ENCODE results near the gene LRRC75A.

Gene LRRC75A

DNA sequence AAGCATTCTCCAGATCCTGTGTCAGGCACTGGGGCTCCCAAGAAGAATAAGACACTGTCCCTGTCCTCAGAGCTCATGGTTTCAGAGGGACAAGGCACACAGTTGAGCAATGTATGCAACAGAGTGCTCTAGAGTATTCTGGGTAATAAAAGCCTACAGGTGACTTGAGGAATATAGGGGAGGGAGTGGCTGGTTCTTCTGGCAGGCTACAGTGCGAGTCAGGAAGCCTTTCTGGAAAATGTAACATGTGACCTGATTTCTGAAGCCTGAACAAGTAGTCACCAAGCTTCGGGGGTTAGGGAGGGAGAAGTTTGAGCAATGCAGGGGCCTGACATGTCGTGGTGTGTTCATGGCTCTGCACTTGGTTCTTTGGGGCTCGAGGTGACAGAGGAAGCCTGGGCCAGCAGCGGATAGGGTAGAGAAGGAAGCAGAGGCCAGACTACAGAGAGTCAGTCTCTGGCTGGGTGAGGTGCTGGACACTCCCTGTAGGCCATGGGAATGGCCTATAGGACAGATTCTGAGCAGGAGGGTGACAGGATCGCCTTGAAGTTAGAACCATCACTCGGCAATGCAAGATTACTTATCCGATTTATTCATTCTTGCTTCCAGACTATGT, 16.0 kb upstream of the LRRC75A start:
- DNase-seq (ENCODE audit: insufficient read length, low spot score) (no peak), FAIRE-seq (no peak)
- no peak for TF ChIP-seq POLR2A (IDR thresholded peaks at IDR 0.05; ENCODE audit: low read depth, low read length)

DNA sequence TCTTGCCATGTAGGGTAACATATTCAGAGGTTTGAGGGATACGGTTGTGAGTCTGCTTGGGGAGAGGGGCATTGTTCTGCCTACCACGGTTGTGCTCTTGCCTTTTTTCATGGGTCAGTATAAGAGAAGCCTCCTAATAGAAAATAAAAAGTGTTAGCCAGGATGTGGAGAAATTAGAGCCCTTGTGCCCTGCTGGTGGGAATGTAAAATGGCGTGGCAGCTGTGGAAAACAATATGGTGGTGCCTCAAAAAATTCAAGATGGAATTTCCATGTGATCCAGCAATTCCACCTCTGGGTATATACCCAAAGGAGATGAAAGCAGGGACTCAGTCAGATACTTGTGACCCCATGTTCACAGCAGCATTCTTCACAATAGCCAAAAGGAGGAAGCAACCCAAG, 14.2 kb upstream of the LRRC75A start:
- DNase-seq (ENCODE audit: insufficient read length, low spot score) (no peak), FAIRE-seq (no peak)
- no peak for TF ChIP-seq POLR2A (IDR thresholded peaks at IDR 0.05; ENCODE audit: low read depth, low read length)

DNA sequence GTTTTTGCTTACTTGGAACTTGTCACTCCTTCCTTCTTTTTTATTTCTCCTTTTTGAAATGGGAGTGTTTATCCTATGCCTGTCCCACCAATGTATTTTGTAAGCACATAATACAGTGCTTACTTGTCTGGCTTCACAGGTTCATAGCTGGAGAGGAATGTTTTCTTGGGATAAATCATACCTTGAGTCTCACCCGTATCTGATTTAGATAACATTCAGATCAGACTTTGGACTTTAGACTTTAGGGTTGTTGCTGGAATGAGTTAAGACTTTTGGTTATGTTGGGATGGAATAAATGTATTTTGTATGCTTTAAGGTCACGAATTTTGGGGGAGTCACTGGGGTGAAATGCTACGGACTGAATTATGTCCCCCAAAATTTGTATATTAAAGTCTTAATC, 13.0 kb upstream of the LRRC75A start:
- FAIRE-seq (no peak), DNase-seq (ENCODE audit: insufficient read length, low spot score) (no peak)
- TF ChIP-seq POLR2A (IDR thresholded peaks at IDR 0.05; ENCODE audit: low read depth, low read length) = no peak

DNA sequence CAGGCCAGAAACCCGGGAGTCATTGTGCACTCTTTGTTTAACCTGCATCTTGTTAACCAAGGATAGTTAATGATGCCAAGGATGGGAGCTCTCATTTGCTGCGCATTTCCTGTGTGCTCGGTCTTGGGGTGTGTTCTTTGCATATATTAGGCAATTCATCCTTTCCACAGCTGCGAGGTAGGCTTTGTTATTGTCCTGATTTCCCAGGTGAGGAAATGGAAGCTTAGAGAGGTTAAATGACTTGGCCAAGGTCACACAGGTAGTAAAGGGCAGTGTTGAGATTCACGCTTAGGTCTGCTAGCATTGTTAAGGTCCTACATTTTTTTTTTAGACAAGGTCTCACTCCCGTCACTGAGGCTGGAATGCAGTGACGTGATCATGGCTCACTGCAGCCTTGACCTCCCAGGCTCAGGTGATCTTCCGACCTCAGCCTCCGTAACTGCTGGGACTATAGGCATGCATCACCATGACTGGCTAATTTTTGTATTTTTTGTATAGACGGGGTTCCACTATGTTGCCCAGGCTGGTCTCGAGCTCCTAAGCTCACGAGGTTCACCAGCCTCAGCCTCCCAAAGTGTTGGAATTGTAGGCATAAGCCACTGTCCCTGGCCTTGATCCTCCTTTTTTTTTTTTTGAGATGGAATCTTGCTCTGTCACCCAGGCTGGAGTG, 5.0 kb upstream of the LRRC75A start:
- no peak for TF ChIP-seq POLR2A (IDR thresholded peaks at IDR 0.05; ENCODE audit: low read depth, low read length)
- FAIRE-seq = no peak
- DNase-seq (ENCODE audit: insufficient read length, low spot score) = no peak

DNA sequence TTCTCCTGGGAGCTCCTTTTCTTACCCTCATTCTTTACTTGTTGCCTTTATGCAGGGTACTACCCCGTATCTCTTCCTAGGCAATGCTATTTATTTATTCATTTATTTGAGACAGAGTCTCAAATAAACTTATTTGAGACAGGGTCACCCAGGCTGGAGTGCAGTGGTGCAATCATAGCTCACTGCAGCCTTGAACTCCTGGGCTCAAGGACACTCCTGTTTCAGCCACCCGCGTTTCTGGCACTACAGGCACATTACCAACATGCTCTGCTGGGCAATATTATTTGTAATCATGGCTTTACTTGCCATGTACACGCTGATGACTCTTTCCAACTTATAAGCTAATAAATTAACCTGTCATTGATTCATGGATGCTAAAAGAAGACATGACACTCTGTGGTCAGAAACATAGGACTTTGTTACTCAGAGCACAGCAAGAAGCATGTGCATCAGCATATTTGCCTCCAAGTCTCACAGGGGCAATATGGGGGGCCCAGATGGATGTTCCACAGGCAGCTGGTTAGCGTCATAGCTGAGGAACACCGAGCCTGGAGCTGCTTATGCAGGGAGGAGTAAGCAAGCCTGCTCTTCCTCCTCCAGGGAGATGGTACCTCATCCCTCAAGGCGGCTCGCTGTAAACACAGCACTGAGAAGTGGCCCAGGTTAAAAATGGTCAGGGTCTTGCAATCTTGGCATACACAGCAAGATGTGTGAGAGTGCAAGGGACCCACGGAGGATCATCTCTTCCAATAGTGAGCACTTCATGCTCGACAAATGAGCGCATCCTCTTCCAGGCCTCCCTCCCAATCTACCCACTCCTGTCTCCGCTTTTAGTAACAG, 4.2 kb upstream of the LRRC75A start:
- FAIRE-seq = no peak
- DNase-seq (ENCODE audit: insufficient read length, low spot score) = no peak
- TF ChIP-seq POLR2A (IDR thresholded peaks at IDR 0.05; ENCODE audit: low read depth, low read length) = no peak

DNA sequence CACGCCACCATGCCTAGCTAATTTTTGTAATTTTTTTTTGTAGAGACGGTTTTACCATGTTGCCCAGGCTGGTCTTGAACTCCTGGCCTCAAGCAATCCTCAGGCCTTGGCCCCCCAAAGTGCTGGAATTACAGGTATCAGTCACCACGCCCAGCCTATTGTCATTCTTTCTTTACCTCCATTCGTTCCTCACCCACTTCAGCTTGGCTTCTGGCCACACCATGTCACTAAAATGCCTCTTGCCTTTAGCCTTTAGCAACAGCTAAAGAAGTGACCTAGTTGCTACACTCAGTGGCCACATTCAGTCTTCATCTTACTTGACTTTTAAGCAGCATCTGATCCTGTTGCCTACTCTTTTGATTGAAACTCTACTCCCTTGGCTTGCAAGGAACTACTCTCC, 3.6 kb upstream of the LRRC75A start:
- no peak for FAIRE-seq
- no peak for TF ChIP-seq POLR2A (IDR thresholded peaks at IDR 0.05; ENCODE audit: low read depth, low read length)
- DNase-seq (ENCODE audit: insufficient read length, low spot score) = no peak

DNA sequence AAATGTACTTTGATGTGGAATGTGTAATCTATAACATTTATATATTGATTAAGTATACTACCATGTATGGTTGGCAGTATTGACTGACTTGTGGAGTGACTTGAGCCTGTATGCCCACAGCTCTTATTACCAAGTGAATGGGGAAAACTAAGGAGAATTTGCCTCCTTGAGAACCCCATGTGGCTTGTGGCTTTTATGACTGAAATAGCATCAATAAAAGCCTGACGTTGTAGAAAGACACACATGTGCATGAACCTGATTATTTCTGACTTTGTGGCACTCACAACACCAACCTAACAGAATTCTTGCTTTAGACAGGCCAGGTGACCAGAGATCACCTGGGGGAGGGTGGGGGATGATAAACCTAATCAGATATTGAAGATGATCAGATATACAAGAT, 2.1 kb upstream of the LRRC75A start:
- no peak for TF ChIP-seq POLR2A (IDR thresholded peaks at IDR 0.05; ENCODE audit: low read depth, low read length)
- no peak for DNase-seq (ENCODE audit: insufficient read length, low spot score)
- no peak for FAIRE-seq

DNA sequence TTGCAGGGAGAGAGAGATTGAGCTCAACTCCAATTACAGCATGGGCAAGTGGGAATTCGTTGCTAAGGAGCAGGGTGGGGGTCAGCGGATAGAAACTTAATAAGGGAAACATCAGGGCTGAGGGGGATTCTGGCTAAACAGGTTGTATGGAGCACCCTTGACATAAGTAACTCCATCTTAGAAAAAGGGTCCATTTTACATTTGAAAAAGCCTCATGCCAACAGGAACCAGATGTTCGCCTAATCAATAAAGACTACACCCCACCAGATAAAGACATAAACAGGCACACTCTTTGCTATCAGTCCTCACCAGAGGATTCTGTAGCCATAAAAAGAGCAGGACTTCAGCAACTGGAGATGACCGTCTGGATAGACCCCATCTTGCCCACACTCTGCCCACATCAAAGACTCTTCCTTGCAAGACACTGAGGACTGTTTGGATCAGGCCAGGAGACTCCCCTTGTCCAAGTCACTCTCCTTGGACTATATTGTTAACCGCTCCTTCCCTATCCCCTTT, 1.6 kb upstream of the LRRC75A start:
- no peak for TF ChIP-seq POLR2A (IDR thresholded peaks at IDR 0.05; ENCODE audit: low read depth, low read length)
- FAIRE-seq = no peak
- no peak for DNase-seq (ENCODE audit: insufficient read length, low spot score)

DNA sequence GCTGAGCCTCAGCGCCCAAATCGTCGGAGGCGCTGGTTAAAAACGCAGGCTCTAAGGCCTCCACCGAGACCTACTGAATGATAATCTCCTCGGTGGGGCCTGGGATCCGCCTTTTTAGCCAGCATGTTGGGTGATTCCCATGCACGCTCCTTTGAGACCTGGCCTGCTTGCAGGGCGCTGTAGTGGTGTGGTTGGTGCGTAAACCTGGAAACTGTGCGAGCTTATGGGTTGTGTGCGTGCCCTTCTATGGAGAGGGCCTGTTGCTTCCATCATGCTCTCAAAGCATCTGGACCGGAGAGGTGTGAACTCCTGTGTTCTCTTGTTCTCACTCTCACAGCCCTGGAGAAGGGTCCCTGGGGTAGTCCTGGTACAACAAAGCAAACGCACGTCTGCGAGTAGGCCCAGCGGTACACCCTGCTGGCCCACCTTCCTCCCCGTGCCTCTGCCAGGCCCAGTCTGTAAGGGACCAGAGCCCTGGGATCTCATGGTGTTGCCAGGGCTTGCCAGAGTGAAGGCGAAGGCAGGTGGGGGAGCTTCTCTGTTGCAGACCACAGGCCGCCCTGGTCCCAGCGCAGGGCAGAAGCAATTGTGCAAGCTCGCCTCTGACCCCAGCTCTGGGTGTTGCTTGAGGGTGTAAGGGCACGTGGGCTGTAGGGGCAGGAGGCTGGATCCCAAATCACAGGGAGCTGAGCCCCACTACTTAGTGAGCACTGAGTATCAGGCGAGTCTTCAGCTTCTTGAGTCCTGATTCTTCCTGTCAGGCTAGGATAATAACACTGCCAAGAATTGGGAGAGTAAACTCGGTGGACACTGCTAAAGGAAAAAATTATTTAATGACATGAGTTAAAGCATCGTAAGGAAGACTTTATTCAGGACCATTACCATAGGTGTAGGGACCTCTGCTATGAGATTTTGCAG, 879 bp upstream of the LRRC75A start:
- DNase-seq (ENCODE audit: insufficient read length, low spot score) (no peak), FAIRE-seq (no peak)
- no peak for TF ChIP-seq POLR2A (IDR thresholded peaks at IDR 0.05; ENCODE audit: low read depth, low read length)

DNA sequence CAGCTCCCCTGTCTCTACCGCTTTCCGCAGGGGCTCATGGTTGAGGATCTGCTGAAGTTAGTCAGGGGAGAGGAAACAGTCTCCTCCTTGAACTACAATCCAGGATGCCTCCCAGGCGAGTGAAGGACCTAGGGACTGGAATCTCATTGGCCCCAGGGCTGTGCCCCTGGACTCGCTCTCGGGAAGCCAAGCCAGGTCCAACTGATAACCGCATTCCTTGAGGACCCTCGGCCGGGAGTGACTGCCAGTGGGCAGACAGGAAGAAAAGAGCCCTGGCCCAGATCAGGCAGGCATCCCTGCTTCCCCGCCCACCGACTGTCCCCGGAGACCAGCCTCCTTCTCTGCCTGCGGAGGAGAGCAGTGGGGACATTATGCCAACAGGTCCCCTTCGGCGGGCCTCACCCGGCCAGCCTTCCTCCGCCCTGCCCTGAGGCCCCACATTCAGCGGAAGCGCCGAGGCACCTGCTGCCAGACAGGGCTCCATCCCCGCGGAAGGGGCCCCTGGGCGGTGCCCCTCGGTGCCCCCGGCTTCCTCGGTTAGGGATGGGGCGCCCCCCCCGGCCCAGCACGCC, 776 bp downstream of the LRRC75A start:
- FAIRE-seq (no peak), DNase-seq (ENCODE audit: insufficient read length, low spot score) (no peak)
- no peak for TF ChIP-seq POLR2A (IDR thresholded peaks at IDR 0.05; ENCODE audit: low read depth, low read length)

DNA sequence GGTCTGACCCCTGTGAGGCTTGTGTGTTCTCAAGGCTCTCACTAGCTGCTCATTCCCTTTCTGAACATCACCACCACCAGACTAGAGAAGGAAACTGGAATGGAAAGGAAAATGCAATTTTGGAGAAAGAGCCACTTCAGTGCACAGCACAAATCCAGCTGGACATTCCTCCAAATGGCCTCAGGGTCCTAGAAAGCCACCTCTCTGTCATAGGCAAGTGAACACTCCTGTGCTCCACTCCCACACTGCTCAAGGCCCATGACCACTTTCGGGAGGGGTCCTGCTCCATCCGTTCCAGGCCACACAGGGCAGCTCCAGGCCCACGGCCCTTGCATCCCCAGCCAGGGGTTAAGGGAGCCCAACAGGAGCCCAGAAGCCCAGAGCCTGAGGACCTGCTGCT, 2.6 kb downstream of the LRRC75A start:
- DNase-seq (ENCODE audit: insufficient read length, low spot score) (no peak), FAIRE-seq (no peak)
- no peak for TF ChIP-seq POLR2A (IDR thresholded peaks at IDR 0.05; ENCODE audit: low read depth, low read length)

DNA sequence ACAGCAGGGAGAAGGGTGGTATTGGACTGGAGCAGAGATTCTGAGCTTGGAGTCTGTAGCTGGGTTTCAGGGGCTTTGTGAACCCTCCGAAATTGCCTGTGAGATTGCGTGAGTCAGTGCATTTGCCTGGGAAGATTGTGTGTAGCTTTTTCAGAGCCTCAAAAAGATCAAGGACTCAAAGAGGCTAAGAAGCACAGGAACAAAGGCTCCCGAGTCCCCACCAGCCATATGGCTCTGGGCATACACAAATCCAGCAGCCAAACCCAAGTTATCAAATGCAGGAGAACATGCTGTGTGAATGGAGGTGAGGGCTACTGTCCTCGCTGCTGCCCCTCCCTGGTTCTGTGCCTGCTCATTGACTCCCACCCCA, 3.0 kb downstream of the LRRC75A start:
- FAIRE-seq = no peak
- no peak for DNase-seq (ENCODE audit: insufficient read length, low spot score)
- no peak for TF ChIP-seq POLR2A (IDR thresholded peaks at IDR 0.05; ENCODE audit: low read depth, low read length)

Measured in H54 (cell line).